ENCODE results near the gene LZTR1.

- TF ChIP-seq, protein P1, sequence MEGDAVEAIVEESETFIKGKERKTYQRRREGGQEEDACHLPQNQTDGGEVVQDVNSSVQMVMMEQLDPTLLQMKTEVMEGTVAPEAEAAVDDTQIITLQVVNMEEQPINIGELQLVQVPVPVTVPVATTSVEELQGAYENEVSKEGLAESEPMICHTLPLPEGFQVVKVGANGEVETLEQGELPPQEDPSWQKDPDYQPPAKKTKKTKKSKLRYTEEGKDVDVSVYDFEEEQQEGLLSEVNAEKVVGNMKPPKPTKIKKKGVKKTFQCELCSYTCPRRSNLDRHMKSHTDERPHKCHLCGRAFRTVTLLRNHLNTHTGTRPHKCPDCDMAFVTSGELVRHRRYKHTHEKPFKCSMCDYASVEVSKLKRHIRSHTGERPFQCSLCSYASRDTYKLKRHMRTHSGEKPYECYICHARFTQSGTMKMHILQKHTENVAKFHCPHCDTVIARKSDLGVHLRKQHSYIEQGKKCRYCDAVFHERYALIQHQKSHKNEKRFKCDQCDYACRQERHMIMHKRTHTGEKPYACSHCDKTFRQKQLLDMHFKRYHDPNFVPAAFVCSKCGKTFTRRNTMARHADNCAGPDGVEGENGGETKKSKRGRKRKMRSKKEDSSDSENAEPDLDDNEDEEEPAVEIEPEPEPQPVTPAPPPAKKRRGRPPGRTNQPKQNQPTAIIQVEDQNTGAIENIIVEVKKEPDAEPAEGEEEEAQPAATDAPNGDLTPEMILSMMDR (IDR thresholded peaks at IDR 0.05 in 8 of 11, conservative IDR thresholded peaks at IDR 0.05 in 3 of 11), result no peak
- TF ChIP-seq POLR2AphosphoS5 (IDR thresholded peaks at IDR 0.05), result no peak
- TF ChIP-seq POLR2A (IDR thresholded peaks at IDR 0.05), result no peak
Observed at GRCh38 chr22:20946991-20947390, 35.1 kb upstream of the LZTR1 start.

Measured in spleen (tissue), 7 donors.